ENCODE data around the gene ASCL4.

GRCh38 chr12:107760207-107760808, 14.2 kb upstream of the ASCL4 start:
- TF ChIP-seq, protein P1, sequence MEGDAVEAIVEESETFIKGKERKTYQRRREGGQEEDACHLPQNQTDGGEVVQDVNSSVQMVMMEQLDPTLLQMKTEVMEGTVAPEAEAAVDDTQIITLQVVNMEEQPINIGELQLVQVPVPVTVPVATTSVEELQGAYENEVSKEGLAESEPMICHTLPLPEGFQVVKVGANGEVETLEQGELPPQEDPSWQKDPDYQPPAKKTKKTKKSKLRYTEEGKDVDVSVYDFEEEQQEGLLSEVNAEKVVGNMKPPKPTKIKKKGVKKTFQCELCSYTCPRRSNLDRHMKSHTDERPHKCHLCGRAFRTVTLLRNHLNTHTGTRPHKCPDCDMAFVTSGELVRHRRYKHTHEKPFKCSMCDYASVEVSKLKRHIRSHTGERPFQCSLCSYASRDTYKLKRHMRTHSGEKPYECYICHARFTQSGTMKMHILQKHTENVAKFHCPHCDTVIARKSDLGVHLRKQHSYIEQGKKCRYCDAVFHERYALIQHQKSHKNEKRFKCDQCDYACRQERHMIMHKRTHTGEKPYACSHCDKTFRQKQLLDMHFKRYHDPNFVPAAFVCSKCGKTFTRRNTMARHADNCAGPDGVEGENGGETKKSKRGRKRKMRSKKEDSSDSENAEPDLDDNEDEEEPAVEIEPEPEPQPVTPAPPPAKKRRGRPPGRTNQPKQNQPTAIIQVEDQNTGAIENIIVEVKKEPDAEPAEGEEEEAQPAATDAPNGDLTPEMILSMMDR (IDR thresholded peaks at IDR 0.05; ENCODE audit: low read length): no peak
- no peak for TF ChIP-seq EZH2 (optimal IDR thresholded peaks at IDR 0.05; ENCODE audit: low read depth, low read length)
- TF ChIP-seq EZH2phosphoT487 (IDR thresholded peaks at IDR 0.05; ENCODE audit: low read length): no peak
